ES-I3 (cell line): ENCODE results near the gene APOL5.

Experiments used
- H3K36me3 ChIP-seq: 2 replicates; pipeline ENCODE4 v1.6.1; 2013; ENCODE audit warnings: mild to moderate bottlenecking, low read length, control low read depth, moderate library complexity; ENCODE audit not compliant: insufficient read depth
- H3K4me1 ChIP-seq: 2 replicates; pipeline ENCODE4 v1.6.1; 2013; ENCODE audit warnings: mild to moderate bottlenecking, control low read depth, low read length; ENCODE audit not compliant: insufficient read depth
- H3K9ac ChIP-seq: 2 replicates; pipeline ENCODE4 v1.6.1; 2013; ENCODE audit warnings: low read depth, mild to moderate bottlenecking, low read length, moderate library complexity
- H3K9me3 ChIP-seq: 2 replicates; pipeline ENCODE4 v1.6.1; 2013; ENCODE audit warnings: mild to moderate bottlenecking, low read length, moderate library complexity; ENCODE audit not compliant: control insufficient read depth, insufficient read depth

APOL5 gene

DNA sequence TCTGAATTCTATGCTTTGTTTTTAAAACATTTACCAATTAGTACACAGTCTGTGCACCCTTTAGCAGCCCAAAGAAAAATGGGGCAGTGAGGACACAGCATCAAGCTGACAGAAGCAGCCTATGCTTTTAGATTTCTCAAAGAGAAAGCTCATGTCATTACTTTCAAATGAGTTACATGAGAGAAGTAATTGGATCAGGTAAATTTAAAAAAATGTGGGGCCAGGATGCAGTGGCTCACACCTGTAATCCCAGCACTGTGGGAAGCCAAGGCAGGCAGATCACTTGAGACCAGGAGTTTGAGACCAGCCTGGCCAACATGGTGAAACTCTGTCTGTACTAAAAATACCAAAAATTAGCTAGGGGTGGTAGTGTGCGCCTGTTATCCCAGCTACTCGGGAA is 57.7 kb downstream of the APOL5 start:
- no peaks in the 10 kb centered on the region for H3K36me3 ChIP-seq
- H3K9ac ChIP-seq, result no peak overlapping the region
- H3K4me1 ChIP-seq, result peaks cover 10% of the 10 kb centered on the region; the same call in 1 of the 2 replicates
- H3K9me3 ChIP-seq, result no peaks in the 10 kb centered on the region

GRCh38 chr22:35777335-35777975 is 59.8 kb downstream of the APOL5 start:
- Histone ChIP-seq H3K4me1 (peaks cover 12% of the 10 kb centered on the region; the same call in 1 of the 2 replicates), H3K9me3 (no peaks in the 10 kb centered on the region), H3K9ac (no peak overlapping the region), H3K36me3 (no peaks in the 10 kb centered on the region)
